Measurements from ENCODE around the gene SPSB3. TPM values are rescaled to one million over a fixed set of nuclear protein-coding genes. Genes with fewer than 3 reads are reported as not detected.

Gene SPSB3
- total and polyA plus RNA-seq, 9 of the 15 experiments (the other 6 are each of a cell fraction or from before 2014, with no cell fraction given), result 0.39 to 37.4 (median 7.1) TPM

DNA sequence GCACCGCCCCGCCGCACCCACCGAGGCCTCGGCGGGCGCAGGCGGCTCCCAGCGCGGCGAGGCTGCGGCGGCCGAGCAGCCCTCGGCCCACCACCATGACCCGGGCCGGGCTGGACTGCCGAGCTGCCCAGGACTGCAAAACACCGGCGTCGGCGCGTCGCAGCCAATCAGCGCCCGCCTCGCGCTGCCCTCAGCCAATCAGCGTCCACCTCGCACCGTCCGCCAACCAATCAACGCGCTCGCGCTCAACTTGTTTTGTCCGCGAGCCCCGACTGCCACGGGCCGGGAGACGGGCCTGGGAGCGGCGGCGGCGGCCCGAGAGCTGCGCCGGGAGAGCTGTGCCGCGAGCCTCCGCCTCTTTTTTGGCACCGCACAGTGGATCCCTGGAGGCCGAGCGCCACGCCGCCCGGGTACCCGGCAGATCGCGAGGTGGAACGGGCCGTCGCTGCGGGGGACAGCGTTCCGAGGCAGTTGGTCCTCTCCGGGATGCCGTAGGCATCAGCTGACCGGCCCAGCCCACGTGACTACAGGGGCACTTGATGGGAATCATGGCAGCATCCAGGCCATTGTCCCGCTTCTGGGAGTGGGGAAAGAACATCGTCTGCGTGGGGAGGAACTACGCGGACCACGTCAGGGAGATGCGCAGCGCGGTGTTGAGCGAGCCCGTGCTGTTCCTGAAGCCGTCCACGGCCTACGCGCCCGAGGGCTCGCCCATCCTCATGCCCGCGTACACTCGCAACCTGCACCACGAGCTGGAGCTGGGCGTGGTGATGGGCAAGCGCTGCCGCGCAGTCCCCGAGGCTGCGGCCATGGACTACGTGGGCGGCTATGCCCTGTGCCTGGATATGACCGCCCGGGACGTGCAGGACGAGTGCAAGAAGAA is 44.6 kb upstream of the SPSB3 start, which contains the start of the genes FAHD1 and HAGH (continued):
- TF ChIP-seq STAT6 (CRISPR knock-in tag; IDR thresholded peaks at IDR 0.05) (no peak), PATZ1 (CRISPR knock-in tag; IDR thresholded peaks at IDR 0.05; ENCODE audit: borderline replicate concordance) (no peak), ZNF586 (CRISPR knock-in tag; conservative IDR thresholded peaks at IDR 0.05) (no peak), CBX8 (IDR thresholded peaks at IDR 0.05; ENCODE audit: borderline replicate concordance, extremely low read depth, low read depth, low read length, poor library complexity, severe bottlenecking) (no peak), TARDBP (IDR thresholded peaks at IDR 0.05) (peak; percentile 92), CCAR2 (IDR thresholded peaks at IDR 0.05; ENCODE audit: low read depth, low read length) (no peak), FOSL1 (tag; conservative IDR thresholded peaks at IDR 0.05) (0 out of 2 replicates have a peak, but pooled peaks have one; percentile 27), ESRRA (IDR thresholded peaks at IDR 0.05; ENCODE audit: borderline replicate concordance, low read depth) (peak; percentile 27; the same call in 1 of the 2 replicates), MYC (IDR thresholded peaks at IDR 0.05; ENCODE audit: low read depth, low read length) (peak; percentile 80), MYC (CRISPR knock-in tag; IDR thresholded peaks at IDR 0.05; ENCODE audit: borderline replicate concordance, low read depth) (peak; percentile 94), TRIM25 (IDR thresholded peaks at IDR 0.05; ENCODE audit: borderline replicate concordance) (no peak), TCF7 (IDR thresholded peaks at IDR 0.05; ENCODE audit: borderline replicate concordance) (peak; percentile 40; the same call in 1 of the 2 replicates)
- TF ChIP-seq, protein P1, sequence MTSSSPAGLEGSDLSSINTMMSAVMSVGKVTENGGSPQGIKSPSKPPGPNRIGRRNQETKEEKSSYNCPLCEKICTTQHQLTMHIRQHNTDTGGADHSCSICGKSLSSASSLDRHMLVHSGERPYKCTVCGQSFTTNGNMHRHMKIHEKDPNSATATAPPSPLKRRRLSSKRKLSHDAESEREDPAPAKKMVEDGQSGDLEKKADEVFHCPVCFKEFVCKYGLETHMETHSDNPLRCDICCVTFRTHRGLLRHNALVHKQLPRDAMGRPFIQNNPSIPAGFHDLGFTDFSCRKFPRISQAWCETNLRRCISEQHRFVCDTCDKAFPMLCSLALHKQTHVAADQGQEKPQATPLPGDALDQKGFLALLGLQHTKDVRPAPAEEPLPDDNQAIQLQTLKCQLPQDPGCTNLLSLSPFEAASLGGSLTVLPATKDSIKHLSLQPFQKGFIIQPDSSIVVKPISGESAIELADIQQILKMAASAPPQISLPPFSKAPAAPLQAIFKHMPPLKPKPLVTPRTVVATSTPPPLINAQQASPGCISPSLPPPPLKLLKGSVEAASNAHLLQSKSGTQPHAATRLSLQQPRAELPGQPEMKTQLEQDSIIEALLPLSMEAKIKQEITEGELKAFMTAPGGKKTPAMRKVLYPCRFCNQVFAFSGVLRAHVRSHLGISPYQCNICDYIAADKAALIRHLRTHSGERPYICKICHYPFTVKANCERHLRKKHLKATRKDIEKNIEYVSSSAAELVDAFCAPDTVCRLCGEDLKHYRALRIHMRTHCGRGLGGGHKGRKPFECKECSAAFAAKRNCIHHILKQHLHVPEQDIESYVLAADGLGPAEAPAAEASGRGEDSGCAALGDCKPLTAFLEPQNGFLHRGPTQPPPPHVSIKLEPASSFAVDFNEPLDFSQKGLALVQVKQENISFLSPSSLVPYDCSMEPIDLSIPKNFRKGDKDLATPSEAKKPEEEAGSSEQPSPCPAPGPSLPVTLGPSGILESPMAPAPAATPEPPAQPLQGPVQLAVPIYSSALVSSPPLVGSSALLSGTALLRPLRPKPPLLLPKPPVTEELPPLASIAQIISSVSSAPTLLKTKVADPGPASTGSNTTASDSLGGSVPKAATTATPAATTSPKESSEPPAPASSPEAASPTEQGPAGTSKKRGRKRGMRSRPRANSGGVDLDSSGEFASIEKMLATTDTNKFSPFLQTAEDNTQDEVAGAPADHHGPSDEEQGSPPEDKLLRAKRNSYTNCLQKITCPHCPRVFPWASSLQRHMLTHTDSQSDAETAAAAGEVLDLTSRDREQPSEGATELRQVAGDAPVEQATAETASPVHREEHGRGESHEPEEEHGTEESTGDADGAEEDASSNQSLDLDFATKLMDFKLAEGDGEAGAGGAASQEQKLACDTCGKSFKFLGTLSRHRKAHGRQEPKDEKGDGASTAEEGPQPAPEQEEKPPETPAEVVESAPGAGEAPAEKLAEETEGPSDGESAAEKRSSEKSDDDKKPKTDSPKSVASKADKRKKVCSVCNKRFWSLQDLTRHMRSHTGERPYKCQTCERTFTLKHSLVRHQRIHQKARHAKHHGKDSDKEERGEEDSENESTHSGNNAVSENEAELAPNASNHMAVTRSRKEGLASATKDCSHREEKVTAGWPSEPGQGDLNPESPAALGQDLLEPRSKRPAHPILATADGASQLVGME (CRISPR knock-in tag; IDR thresholded peaks at IDR 0.05), result peak; percentile 88

All from K562 (cell line).